GM18499 (cell line): ENCODE measurements around the gene TNRC18.
"Not testable (repeated sequence)": the region's sequence is repeated elsewhere in the genome, so short reads cannot be mapped to it uniquely, and the experiment has no call there.

ENCODE experiments used
- ATAC-seq: cut with Tn5 transposase; IDR thresholded peaks from one replicate; pipeline ENCODE4 v1.9.1; 2021; ENCODE audit warnings: moderate number of reproducible peaks; ENCODE audit not compliant: insufficient read depth, unreplicated experiment

TNRC18 gene

GRCh38 chr7:5303061-5303460 is 120.6 kb downstream of the TNRC18 start:
- ATAC-seq = no peak

DNA sequence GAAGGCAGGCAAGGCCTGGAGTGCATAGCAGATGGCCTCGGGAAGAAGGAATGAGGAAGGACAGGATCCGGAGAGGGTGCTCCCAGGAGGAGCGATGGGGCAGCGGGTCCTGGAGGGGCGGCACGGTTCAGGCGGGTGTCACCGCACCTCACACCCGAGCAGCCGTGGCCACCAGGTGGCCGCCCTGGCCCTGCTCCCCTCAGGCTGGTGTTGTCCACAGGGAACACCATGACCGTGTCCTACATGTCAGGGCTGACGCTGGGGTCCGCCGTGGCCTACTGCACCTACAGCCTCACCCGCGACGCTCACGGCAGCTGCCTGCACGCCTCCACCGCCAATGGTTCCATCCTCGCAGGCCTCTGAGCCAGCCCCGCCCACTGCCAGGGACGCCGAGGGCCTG is 121.1 kb downstream of the TNRC18 start:
- ATAC-seq = no peak

- ATAC-seq = no peak
Observed at GRCh38 chr7:5300366-5300765, 123.3 kb downstream of the TNRC18 start.

DNA sequence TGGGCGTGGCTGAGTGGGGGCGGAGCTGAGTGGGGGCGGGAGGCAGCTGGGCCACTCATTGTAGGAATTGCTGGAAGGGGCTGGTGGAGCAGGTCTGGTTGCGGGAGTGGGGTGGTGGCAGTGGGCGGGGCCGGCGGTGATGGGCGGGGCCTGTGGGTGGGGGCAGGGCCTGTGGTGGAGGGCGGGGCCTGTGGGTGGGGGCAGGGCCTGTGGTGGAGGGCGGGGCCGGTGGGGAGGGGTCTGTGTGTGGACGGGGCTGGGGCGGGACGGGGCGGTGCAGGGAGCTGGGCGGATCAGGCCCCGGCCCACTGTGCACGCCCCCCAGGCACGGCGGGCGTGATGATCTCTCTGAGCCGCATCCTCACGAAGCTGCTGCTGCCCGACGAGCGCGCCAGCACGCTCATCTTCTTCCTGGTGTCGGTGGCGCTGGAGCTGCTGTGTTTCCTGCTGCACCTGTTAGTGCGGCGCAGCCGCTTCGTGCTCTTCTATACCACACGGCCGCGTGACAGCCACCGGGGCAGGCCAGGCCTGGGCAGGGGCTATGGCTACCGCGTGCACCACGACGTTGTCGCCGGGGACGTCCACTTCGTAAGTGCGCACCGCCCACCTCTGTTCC is 126.9 kb downstream of the TNRC18 start:
- ATAC-seq = no peak

- no peak for ATAC-seq
Observed at GRCh38 chr7:5296015-5296610, 127.5 kb downstream of the TNRC18 start.

- no peak for ATAC-seq
Observed at GRCh38 chr7:5295039-5296014, 128.3 kb downstream of the TNRC18 start.

- no peak for ATAC-seq
Observed at GRCh38 chr7:5294169-5294987, 129.3 kb downstream of the TNRC18 start.

DNA sequence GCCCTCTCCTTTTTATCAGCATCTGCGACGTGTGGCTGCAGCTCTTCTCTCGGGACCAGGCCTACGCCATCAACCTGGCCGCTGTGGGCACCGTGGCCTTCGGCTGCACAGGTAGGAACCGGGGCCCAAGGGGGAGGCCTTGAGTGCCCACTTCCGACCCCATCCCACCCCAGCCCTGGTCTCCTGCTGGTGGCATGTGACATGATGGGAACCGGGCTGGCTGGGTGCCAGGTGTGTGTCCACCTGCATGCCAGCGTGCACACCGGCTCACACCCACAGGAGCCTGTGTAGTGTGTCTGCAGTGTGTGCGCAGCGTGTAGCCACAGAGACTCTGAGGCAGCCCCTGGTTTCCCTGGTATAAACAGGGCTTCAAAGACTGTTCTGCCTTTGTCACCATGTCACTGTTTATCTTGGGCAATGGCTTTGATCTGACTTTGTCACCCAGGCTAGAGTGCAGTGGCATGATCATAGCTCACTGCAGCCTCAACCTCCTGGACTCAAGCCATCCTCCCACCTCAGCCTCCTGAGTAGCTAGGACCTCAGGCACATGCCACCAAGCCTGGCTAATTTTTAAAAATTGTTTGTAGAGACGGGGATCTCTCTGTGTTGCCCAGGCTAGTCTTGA is 131.8 kb downstream of the TNRC18 start:
- ATAC-seq = not testable (repeated sequence)

GRCh38 chr7:5291301-5291700 is 132.3 kb downstream of the TNRC18 start:
- ATAC-seq = no peak

DNA sequence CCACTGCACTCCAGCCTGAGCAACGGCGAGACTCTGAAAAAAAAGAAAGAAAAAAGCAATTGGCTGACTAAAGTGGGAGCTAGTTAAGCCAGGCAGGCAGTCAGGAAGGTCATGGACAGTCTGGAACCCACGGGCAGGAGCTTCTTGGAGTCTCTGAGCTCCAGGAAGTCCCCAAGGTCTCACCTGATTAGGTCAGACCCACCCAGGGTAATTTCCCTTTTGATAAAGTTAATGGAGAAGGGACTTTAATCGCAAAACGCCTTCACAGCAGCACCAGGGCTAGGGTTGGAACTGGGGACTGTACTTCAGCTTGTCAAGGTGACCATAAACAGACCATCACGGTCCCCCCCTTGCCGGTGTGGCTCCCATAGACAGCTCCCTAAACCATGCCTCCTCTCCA is 134.3 kb downstream of the TNRC18 start:
- no peak for ATAC-seq

DNA sequence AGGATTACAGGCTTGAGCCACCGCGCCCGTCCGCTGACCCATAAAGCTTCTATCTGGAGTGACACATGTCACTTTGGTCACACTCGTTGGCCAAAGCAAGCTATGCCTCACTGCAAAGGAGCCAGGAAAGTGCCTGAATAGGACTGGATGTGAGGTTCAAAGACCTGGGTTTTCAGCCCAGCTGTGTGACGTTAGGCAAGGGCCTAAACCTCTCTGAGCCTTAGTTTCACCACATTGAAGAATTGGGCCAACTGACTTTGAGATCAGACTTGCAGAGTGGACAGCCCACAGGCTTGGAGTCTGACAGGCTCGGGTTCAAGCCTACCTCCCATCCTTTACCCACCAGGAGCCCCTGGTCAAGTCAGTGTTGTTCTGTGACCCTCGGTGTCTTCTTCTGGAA is 135.1 kb downstream of the TNRC18 start:
- not testable (repeated sequence) for ATAC-seq

- ATAC-seq = no peak
Observed at GRCh38 chr7:5287802-5288201, 135.8 kb downstream of the TNRC18 start.

DNA sequence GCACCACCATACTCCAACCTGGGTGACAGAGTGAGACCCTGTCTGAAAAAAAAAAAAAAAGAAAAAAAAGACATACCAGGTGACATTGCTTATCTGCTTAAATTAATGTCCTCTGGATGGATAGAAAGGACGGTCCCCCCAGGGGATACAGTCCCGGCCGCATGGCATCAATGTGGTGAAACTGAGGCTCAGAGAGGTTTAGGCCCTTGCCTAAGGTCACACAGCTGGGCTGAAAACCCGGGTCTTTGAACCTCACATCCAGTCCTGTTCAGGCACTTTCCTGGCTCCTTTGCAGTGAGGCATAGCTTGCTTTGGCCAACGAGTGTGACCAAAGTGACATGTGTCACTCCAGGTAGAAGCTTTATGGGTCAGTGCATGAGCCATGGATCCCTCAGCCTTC is 136.3 kb downstream of the TNRC18 start:
- not testable (repeated sequence) for ATAC-seq

DNA sequence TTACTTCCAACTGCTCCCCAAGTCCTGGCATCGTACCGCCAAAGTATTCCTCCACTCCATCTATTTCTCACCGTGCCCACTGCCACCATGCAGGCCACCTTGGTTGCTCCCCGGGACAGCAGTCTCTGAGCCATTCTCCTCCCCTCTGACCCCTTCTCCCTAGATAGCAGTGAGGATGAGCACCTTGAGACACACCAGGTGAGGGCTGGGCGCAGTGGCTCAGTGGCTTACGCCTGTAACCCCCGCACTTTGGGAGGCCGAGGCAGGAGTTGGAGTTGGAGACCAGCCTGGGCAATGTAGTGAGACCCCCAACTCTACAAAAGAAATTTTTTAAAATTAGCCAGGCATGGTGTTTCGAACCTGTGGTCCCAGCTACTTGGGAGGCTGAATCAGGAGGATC is 136.7 kb downstream of the TNRC18 start:
- ATAC-seq = no peak

GRCh38 chr7:5284304-5285281 is 139.0 kb downstream of the TNRC18 start:
- no peak for ATAC-seq

DNA sequence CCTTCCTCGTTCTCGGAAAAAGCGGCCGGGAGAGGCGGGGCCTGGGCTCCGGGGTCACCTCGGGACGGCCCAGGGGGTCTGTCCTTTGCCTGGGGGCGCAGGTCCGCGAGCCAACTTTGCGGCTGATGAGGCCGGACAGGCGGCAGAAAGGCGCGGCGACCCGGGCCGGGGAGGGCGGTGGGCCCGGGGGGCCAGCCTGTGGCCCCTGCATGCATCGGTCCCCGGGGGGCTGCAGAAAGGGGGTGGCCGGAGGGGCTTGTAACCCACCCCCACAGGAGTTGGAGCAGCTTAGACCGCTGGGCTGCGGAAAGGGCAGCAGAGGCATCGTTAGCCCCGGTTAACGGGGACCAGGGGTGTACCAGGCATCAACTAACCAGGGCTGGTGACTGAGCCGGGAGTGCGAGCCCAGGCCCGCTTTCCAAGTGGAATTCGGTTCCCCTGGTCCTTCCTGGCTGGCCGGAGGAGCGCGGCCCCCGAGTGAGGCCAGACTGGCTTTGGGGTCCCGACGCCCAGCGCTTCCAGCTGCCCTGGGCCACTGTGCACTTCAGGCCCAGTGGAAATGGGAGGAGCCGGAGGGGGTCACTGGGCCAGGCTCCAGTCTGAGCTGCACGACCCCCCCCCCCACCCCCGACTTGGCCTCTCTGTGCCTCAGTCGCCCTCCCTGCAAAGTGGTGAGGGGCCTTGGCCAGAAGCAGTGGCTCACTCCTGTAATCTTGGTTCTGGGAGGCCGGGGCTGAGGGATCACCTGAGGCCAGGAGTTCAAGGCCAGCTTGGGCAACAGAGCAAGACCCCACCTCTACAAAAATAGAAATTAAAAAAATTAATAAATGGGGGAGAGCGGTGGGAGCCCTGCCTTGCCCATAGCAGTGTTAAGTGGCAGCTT is 140.0 kb downstream of the TNRC18 start:
- no peak for ATAC-seq

- ATAC-seq = no peak
Observed at GRCh38 chr7:5282543-5283316, 140.9 kb downstream of the TNRC18 start, which contains the start of gene SLC29A4. Gene SLC29A4, plus strand, starts transcription at chr7:5282943. Its CDS starts 4,874 bp downstream, at chr7:5287817.
